Embryonic facial prominence (tissue), 1 donor: ENCODE data around the gene ZBTB16.

Source experiments
- DNase-seq: peaks from one replicate; pipeline ENCODE4 v3.0.0-alpha.2; 2016; ENCODE audit errors: extremely low spot score

ZBTB16 gene

DNA sequence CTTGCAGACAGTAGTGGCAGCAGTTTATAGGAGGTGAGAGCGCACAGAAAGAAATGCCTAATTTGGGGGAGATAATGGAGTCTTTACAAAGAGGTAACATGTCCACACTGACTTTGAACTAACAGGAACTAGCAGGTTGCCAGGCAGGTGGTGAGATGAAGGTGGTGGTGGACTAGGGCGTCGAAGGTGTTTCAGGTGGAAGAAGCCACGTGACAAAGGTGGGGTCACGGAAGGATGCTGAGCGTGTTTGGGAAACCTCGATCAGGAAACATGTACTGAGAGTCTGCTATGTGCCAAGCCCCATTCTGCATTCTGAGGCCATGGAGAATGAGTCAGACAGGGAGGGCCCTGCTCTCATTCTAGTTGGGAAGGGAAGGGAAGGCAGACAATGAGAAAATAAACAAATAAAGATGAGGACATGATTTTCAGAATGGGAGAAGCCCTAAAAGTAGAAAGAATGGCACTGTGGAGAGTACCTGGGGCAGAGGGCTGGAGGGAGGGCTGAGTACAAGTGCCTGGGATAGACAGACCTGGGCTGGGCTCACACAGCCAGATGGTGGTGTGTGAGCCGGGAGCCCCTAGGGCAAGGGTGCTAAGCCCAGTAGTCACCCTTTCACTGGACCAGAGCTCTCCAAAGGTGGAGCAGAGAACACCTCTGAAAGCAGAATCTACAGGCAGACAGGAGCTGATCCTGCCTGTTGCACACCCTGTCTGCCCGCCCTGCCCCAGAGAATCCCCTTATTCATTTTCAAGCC is 220.5 kb downstream of the ZBTB16 start:
- DNase-seq, result no peak

DNA sequence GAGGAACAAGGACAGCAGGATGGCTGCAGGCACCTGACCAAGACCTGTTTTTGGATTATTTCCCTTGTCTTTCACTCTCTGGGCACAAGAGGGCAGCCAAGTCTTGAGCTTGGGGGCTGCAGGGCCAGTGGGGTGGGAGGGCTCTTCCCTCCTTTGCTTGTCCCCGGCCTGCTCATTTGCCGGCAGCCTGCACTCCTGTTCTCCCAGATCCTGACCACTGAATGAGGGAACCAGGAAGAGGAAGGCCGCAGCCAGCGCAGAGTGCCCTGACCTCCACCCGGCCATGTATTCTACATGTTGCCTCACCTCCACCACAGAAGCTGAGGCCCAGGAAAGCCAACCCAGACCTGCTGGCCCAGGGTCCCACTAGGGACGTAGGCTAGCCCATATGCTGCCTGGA is 221.2 kb downstream of the ZBTB16 start:
- no peak for DNase-seq

DNA sequence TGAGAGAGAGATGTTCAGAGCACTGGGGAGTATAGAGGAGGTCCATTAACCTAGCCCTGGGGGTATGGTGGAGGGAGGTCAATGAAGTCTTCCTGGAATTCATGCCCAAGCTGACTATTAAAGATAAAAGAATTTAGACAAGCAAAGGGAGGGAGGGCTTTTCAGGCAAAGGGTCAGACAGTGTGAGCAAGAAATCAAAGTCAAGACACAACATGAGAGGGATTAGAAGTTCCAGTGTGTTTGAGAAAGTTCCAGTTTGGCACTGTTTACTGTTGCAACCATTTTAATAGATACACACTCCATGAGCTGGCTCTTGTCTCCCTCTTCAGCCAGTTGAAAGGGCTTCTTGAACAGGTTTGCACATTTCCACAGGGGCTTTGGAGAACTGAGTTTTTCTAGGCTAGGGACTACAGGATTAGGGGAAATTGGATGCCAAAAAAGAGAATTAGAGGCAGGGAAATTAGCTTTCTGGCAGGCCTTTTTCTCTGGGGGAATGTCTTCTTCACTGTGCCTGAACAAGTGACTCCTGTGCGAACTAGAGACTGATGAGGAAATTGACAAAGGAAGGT is 222.0 kb downstream of the ZBTB16 start:
- DNase-seq, result no peak

DNA sequence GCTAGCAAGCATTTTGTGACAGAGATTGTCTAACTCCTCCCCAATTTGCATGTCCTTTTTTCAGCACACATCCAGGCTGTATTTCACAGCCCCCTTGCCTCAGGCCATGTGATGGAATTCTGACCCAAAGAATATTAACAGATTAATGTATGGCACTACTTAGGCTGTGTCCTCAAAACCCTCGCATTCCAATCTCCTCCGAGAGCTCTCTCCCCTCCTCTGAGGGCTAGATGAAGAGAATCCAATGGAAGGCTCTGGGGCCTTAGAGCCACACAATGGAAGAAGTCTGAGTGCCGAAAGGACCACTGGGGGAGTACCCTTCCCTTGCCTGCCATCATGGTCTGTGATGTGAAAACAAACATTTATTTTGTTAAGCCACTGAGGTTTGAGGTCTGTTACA is 223.0 kb downstream of the ZBTB16 start:
- no peak for DNase-seq

DNA sequence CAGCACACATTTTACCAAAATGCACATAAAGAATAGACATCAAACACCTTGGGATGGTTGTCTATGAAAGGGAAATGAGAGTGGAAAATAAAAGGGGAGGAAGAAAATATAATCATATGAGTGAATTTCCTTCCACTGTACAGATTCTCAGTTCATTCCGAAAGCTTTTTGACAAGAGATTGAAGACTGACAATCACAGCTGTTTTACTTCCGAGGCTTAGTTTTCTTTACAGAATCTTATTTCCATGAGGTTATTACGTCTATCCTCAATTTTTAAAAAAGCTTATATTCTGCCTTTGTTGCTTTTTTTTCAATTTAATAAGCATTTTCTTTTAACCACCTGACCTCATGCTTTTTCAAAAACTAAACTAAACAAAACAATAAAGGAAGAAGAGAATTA is 223.9 kb downstream of the ZBTB16 start:
- no peak for DNase-seq

DNA sequence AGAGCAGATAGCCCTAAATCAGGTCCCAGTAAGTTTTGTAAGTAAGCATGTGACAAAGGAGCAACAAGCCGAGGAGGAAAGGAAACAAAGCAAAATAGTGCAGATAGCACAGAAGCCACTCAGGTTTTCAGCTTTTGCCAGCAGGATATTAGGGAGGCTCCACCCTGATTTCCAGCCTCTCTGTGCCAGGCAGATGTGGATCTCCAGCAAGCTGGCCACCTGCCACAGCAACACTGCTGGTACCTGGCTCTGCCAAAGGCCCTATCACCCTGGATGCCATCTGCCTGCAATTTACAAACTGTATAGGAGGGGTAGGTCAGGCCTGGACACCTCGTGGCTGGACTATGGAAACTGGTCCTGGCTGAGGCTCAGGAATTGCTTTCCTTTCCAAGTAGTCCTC is 224.5 kb downstream of the ZBTB16 start:
- no peak for DNase-seq

DNA sequence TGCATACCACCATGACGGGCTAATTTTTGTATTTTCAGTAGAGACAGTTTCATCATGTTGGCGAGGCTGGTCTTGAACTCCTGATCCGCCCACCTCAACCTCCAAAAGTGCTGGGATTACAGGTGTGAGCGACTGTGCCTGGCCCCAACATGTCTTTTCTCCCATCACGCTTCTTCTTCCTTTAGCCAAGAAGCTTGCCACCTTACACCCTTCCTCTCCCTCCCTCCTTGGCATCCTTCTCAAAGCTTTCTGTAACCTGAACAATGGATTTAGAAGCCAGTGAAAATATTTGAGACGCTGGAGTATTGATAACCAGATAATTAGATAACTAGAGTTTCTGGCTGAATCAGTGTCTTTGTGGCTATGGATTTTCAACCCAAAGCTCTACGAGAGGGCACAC is 225.4 kb downstream of the ZBTB16 start:
- no peak for DNase-seq

DNA sequence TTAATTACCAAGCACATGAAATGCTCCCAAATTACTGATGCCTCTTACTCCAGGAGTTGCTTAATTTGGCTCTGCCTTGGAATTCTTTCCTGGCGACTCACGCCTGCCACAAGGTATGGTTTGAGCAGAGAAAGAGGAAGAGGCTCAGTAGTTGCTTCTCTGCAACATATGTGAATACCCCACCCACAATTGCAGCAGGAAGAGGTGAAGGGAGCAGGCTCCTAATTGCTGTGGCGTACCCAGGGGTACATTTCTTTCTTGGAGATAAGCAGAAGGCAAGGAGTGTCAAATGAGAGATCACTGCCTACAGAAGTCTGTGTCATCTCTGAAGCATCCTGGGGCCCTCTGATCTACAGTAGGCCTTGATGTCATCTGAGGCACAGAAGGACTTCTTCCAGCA is 226.1 kb downstream of the ZBTB16 start:
- no peak for DNase-seq

DNA sequence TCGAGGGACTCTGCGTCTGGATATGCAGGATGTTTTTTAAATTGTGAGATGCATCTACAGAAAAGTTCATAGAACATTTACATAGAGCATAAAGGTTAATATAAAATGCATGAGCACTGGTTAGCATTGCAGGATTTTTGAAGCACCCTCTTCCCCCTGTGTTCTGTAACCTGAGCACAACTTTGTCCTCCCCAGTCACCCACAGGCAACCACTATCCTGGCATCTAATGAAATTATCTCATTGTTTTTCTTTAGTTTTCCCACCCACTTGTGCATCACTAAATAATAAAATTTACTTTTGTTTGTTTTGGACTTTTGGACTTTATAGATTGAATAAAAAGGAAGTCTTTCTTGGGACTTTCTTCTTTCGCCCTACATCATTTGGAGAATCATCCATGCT is 226.7 kb downstream of the ZBTB16 start:
- DNase-seq, result no peak

DNA sequence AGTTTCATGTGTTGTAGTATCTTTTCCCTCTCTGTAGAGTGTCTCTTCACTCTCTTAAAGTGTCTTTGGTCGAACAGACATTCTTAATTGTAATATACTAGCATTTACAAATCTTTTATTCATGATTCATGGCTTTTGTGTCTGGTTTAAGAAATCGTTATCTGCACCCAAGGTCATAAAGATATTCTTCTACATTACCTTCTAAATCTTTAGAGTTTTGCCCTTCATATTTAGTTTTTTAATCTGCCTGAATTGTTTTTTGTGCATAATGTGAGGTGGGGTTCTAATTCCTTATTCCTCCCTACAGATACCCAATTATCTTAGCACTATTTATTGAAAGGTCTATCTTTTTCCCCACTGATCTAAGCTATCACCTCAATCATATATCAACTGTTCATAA is 227.6 kb downstream of the ZBTB16 start:
- DNase-seq, result no peak

DNA sequence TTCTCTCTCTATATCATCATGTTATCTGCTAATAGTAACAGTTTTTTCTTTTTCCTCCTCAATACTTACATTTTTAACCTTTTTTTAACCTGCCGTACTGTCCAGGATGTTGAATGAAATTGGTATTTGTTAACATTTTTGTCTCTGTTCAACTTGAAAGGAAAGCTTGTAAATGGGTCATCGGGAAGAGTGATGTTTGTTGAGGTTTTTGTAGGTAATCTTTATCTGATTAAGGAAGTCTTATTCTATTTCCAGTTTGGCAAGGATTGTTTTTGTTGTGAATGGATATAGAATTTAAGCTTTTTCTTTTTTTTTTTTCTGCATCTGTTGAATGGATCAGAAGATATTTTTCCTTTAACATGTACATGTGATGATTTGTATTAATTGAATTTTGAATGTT is 228.6 kb downstream of the ZBTB16 start:
- no peak for DNase-seq

DNA sequence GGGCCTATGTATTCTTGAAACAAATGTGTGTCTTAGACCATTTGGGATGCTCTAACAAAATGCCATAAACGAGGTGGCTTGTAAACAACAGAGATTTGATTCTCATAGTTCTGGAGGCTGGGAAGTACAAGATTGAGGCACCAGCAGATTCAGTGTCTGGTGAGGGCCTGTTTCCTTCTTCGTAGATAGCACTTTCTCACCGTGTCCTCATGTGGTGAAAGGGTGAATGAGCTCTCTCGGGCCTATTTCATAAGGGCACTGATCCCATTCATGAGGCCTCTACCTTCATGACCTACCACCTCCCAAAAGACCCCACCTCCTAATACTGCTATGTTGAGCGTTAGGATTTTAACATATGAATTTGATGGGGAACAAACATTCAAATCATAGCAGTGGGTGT is 230.3 kb downstream of the ZBTB16 start:
- no peak for DNase-seq

DNA sequence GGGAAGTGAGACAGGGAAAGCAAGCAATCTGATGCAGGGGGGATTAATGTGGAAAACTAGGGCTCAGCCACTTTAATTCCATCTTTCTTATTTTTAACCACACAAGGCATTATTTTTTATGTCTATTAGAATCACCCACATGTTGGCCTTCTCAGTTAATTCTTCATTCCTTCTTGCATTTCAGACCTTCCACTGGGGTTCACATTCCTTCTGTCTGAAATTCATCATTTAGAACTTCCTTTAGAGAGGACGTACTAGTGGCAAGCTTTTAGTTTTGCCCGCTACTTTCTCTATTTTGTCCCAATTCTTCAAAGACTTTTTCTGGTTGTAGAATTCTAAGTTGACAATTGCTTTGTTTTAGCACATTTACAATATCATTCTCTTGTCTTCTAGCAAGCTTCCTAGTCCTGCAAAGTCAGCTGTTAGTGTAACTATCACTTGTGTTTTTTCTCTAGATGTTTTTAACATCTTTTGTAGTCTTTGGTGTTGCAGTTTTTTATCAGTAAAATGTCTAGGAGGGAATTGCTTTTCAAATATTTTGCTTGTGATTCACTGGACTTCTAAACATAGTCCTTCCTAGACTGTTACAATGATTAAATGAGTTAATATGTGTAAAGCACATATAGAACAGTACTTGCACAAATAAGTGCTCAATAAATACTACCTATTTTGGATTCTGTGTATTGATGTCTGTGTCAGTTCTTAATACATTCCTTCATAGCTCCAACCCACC is 231.2 kb downstream of the ZBTB16 start:
- no peak for DNase-seq

DNA sequence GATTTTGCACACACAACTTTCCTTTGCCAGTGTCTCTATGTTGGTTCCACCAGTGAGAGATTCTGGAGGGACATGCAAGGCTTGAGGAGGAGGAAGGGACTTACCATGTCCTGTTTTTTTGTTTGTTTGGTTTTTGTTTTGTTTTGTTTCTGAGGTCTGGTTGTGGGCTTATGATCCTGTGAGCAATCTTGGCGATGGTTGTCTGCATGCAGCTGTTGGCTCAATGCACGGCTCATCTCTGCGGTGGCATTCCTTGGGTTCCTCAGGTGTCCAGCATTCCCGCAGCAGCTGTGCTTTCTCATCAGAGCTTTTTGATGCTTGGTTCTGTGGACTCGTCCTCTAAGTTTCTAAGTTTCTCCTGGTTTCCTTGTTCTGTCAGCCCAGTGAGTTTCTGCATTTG is 231.9 kb downstream of the ZBTB16 start:
- no peak for DNase-seq

DNA sequence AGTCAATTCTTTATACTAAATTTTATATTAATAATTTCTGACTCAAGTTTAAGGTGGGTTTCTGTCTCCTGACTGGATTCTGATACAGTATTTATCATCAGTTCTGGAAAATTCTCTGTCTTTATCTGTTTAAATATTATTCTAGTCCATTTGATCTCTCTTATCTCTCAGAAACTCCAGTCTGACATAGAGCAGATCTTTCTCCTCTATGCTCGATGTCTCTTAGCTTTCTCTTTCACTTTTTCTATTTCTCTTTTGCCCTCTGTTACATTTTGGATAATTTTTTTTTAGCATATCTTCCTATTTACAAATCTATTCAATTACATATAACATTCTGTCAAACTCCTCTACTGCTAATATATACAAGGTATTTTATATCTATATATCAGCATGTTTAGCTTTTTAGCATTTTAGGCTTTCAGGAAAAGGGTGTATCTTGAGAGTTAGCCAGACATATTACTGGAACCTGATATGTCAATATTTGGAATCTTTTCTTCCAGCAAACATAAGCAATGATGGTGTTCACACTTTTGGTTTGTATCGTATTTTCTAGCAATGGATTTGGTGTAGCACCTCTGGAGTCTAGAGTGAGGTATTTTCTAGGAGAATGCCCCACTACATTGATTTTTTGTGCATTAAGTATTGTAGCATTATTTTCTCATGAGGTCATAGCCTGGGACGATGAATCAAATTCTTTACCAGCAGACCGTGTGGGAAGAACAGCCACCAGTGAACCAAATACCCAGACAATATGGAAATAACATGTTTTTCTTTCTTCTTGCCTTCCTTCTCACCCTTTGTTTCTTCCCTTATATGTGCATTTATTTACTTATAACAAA is 232.6 kb downstream of the ZBTB16 start:
- no peak for DNase-seq

DNA sequence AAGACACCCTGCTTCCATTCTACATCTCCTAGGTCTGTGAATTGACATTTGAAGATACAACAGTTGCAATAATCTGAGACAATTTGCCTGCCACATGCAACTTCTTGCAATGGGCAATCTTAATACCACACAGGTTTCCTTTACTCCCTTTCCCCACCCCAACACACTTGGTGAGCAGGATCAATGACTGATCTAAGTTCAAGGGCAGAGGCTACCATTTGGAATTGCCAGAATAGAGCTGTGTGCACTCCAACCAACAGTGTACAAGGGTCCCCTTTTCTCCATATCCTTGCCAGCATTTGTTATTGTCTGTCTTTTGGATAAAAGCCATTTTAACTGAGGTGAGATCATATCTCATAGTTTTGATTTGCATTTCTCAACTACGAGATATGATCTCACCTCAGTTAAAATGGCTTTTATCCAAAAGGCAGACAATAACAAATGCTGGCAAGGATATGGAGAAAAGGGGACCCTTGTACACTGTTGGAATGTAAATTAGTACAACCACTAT is 233.7 kb downstream of the ZBTB16 start:
- DNase-seq, result no peak

DNA sequence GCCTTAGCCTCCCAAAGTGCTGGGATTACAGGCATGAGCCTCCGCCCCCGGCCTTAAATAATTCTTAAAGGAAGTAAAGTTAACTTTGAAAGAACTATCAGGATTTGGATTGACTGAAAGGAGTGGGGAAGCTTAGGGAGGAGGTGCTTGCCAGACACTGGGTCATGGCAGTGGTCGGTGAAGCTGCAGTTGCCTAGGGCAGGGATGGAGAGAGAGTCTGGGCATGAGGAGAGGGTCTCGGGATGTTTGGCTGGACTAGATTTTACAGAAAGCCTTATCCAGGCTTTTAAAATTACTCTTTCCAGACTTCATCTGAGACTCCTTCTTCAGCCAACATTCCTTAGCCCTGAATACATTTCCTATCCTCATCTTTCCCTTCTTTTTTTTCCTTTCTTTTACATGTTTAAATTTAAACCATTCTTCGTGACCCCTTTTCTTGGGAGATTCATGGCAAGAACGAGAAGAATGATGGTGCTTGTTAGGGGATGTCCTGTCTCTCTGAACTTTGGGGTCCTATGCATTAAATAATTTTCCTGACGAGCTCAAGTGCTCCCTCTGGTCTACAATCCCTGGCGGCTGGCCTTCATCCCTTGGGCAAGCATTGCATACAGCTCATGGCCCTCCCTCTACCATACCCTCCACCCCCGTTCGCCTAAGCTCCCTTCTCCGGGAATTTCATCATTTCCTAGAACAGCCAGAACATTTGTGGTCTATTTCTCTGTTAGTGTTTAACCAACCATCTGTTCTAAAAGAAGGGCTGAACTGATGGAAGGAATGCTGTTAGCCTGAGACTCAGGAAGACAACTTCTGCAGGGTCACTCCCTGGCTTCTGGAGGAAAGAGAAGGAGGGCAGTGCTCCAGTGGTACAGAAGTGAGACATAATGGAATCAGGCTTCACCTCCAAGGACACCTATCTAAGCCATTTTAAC is 236.4 kb downstream of the ZBTB16 start, which contains the start of gene NNMT:
Gene NNMT (plus strand): TSS at position 724 of the 929 bp plus-strand sequence. CDS start 158 bp downstream, at position 882.
- DNase-seq, result peak; percentile 38

DNA sequence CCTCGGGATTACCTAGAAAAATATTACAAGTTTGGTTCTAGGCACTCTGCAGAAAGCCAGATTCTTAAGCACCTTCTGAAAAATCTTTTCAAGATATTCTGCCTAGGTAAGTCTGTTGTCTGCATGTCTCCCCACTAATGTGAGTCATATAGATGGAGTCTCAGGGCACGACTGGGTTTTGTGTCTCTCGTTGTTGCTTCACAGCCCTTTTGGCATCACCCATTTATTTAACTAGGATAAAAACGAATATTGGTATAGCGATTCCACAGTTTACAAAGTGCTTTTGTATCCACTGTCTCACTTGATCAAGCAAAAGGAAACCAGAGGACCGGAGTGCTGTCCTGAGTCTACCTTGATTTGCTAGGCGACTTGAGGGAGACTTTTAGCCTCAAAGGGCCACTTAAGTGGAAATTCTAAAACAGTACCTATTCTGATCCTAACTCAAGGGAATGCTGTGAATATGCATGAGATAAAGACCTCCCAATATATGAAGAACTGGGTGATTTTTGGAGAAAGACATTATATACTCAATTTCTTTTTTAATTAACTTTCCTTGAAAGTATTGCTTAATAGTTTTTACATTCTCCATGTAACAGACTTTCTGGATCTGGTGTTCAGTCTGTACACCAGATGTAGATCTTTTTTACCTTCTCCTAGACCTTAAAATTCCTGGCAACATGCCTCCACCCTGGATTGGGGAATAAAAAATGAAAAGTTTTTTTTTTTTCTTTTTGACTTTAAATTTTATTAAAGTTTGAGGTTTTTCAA is 237.3 kb downstream of the ZBTB16 start:
- no peak for DNase-seq

DNA sequence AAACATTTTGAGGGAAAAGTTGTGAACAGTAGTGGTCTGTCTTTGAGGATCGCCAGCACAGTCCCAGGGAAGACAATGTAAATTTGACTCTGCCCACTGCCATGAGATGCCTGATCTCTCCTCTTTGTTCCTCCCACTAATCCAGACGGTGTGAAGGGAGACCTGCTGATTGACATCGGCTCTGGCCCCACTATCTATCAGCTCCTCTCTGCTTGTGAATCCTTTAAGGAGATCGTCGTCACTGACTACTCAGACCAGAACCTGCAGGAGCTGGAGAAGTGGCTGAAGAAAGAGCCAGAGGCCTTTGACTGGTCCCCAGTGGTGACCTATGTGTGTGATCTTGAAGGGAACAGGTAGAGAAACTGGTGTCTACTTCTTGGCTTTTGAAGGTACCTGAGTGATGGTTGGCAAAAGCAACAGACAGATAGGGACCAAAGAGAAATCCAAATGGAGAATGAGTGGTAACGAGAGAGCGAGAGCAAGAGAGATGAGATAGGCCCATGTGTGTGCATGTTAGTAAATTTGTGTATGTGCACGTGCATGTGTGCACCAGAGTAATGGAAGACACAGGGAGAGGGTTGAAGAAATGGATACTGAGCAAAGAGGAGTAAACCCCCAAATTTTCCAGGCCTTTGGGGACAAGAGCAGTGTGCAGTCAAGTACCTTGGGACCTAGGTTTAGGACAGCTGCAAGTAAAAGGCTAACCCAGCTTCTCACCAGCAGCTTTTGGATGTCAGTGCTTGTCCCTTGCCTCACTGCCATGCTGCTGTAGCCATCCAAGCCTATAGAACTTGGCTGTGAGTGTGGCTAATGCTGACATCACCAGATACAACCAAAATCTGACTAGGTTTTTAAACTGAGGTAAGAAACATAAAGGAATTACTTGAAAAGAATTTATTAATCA is 238.5 kb downstream of the ZBTB16 start:
- DNase-seq, result no peak
